ENCODE results near the gene KLRC4. TPM values are rescaled to one million over a fixed set of nuclear protein-coding genes. Genes with fewer than 3 reads are reported as not detected.
"Not testable (repeated sequence)": the region's sequence is repeated elsewhere in the genome, so short reads cannot be mapped to it uniquely, and the experiment has no call there.

KLRC4 gene
- total RNA-seq, 1 donor, result not detected

DNA sequence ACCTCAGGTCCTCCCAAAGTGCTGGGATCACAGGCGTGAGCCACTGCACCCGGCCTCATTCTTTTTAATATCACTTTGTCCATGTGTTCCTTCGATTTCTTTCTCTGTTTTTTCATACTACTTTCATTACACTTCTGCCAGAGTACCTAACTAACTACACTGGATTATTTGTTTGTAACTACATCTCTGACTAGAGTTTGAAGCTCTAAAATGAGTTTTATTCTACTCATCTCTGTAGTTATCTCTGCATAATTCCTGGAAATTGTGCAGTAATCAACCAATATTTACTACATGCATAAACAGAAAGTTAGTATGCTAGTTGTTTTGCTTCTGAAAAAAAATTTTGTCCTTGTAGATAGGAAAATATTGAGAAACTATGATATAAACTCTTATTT lies 34.9 kb downstream of the KLRC4 start:
- no peak for DNase-seq (ENCODE audit: low read depth)
- H3K4me3 ChIP-seq (ENCODE audit: low read depth, low read length), result no peak overlapping the region
- no peak for TF ChIP-seq CTCF (IDR thresholded peaks at IDR 0.05; ENCODE audit: insufficient read depth, low read length)

GRCh38 chr12:10372559-10372958 lies 37.0 kb downstream of the KLRC4 start:
- no peak overlapping the region for H3K4me3 ChIP-seq (ENCODE audit: low read depth, low read length)
- no peak for DNase-seq (ENCODE audit: low read depth)
- no peak for TF ChIP-seq CTCF (IDR thresholded peaks at IDR 0.05; ENCODE audit: insufficient read depth, low read length)

- not testable (repeated sequence) for H3K4me3 ChIP-seq (ENCODE audit: low read depth, low read length)
Measured at GRCh38 chr12:10371893-10372535, 37.5 kb downstream of the KLRC4 start.

GRCh38 chr12:10369557-10370415 lies 39.8 kb downstream of the KLRC4 start:
- no peak for DNase-seq (ENCODE audit: low read depth)
- TF ChIP-seq CTCF (IDR thresholded peaks at IDR 0.05; ENCODE audit: insufficient read depth, low read length), result no peak

More at GRCh38 chr12:10371893-10372535, 37.5 kb downstream of the KLRC4 start:
- not testable (repeated sequence) for DNase-seq (ENCODE audit: low read depth)

DNA sequence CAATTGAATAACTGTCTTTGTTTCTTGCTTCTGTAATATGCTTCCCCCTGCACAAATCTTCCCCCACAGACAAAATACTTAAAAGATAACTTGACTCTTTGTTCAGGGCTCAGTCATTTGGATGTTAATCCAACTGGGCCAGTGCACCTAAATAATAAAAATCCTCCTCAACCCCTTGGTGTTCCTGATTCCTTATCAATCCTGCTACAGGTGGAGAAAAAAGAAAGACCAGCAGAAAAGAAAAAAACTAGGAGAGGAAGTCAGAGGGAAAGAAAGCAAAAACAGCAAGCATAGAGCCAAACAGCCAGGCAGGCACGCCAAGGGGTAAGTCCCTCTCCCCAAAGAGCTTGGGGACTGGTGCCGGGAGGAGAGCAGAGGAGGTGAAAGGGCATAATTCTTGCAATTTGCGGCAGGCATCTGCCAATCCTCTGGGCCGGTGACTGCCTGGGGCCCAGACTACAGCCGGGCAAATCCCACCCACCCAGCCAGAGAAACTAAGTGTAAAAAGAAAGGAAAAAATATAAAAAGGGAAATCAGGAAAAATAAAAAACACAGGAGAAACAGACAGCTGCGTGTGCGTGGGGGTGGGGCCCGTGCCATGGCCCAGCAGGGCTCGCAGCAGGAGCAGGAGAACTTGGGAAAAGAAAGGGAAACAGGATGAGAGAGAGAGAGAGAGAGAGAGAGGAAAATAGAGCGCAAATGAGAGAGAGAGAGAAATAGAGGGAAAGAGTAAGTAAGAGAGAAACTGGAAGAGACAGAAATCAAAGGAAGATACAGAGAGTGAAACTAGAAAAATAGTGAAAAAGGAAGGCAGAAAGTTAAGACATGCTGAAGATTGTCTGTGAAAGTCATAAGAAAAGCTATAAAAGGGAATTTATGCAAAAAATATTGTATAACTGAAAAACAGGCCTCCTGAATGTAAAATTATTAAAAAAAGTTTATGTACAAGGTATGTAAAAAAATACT lies 41.1 kb downstream of the KLRC4 start:
- DNase-seq (ENCODE audit: low read depth), result no peak
- no peak for TF ChIP-seq CTCF (IDR thresholded peaks at IDR 0.05; ENCODE audit: insufficient read depth, low read length)
- H3K4me3 ChIP-seq (ENCODE audit: low read depth, low read length), result no peak overlapping the region

More at GRCh38 chr12:10369557-10370415, 39.8 kb downstream of the KLRC4 start:
- no peak overlapping the region for H3K4me3 ChIP-seq (ENCODE audit: low read depth, low read length)

GRCh38 chr12:10367714-10368113 lies 41.8 kb downstream of the KLRC4 start:
- DNase-seq (ENCODE audit: low read depth); H3K4me3 ChIP-seq (ENCODE audit: low read depth, low read length): not testable (repeated sequence)

DNA sequence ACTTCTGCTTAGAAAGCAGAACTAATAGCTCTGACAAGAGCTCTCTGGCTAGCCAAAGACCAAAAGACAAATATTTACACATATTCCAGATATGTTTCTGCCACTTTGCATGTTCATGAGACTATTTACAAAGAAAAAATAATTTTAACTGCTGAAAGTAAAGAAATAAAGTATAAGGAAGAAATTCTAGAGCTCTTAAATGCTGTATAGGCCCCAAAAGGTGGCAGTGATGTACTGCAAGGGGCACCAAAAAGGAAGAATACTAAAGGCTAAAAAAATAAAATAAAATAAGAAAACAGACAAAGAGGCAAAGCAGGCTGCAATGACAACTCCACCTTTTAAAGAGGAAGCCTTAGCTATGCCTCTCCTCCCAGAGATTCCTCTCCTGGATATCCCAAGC lies 42.7 kb downstream of the KLRC4 start:
- DNase-seq (ENCODE audit: low read depth), result peak; percentile 53
- TF ChIP-seq CTCF (IDR thresholded peaks at IDR 0.05; ENCODE audit: insufficient read depth, low read length), result peak; percentile 38
- H3K4me3 ChIP-seq (ENCODE audit: low read depth, low read length), result no peak overlapping the region
